Immature natural killer cell (primary cell): Measurements from ENCODE around the gene ARHGEF37. TPM values are rescaled to one million over a fixed set of nuclear protein-coding genes. Genes with fewer than 3 reads are reported as not detected.
"Not testable (repeated sequence)": the region's sequence is repeated elsewhere in the genome, so short reads cannot be mapped to it uniquely, and the experiment has no call there.

Experiments used
- DNase-seq, 3 donors: peaks; one replicate each; pipeline ENCODE4 v3.0.0; 2022; ENCODE audit warnings: mixed read lengths in 1 of 3
- H3K27ac Mint-ChIP-seq, 6 donors: one replicate each; pipeline ENCODE4 v1.8.0; 2020; ENCODE audit warnings: mixed read lengths in 6 of 6, mild to moderate bottlenecking in 5 of 6, inconsistent platforms in 4 of 6, moderate library complexity in 3 of 6
- H3K27me3 Mint-ChIP-seq, 3 donors: one replicate each; pipeline ENCODE4 v1.8.0; 2020 to 2021; ENCODE audit warnings: low read depth in 3 of 3, mild to moderate bottlenecking in 3 of 3, mixed read lengths in 3 of 3, moderate library complexity in 3 of 3, inconsistent platforms in 1 of 3
- H3K36me3 Mint-ChIP-seq, 3 donors: one replicate each; pipeline ENCODE4 v1.8.0; 2020; ENCODE audit warnings: mixed read lengths in 3 of 3, inconsistent platforms in 2 of 3, mild to moderate bottlenecking in 2 of 3
- H3K4me1 Mint-ChIP-seq, 2 donors: one replicate each; pipeline ENCODE4 v1.8.0; 2020; ENCODE audit warnings: inconsistent platforms in 2 of 2, mild to moderate bottlenecking in 2 of 2, mixed read lengths in 2 of 2, moderate library complexity in 1 of 2
- H3K4me3 Mint-ChIP-seq, 5 donors: one replicate each; pipeline ENCODE4 v1.8.0; 2020; ENCODE audit warnings: mild to moderate bottlenecking in 5 of 5, mixed read lengths in 5 of 5, inconsistent platforms in 3 of 5, moderate library complexity in 3 of 5
- H3K9me3 Mint-ChIP-seq, 6 donors: one replicate each; pipeline ENCODE4 v1.8.0; 2020; ENCODE audit warnings: mild to moderate bottlenecking in 6 of 6, mixed read lengths in 6 of 6, inconsistent platforms in 4 of 6, moderate library complexity in 3 of 6
- polyA plus RNA-seq, 3 donors: library from polyadenylated mRNA; unstranded; fragments of 300-500 nt; fragmentation: Illumina TruSeq; gene quantifications; one replicate each; pipeline ENCODE4 v1.2.3, GENCODE V29; 2021

The ARHGEF37 gene
- polyA plus RNA-seq, 3 donors from 2014 or later, result 0.47 TPM; not detected in 2

GRCh38 chr5:149644629-149645028 is 63.3 kb downstream of the ARHGEF37 start:
- H3K4me3 Mint-ChIP-seq, result no peak overlapping the region
- no peaks in the 10 kb centered on the region for H3K36me3 Mint-ChIP-seq
- H3K27ac Mint-ChIP-seq, result no peak overlapping the region
- DNase-seq, result no peak
- H3K27me3 Mint-ChIP-seq, result peaks cover 0 to 6% (median 5%) of the 10 kb centered on the region in 3 donors
- no peaks in the 10 kb centered on the region for H3K4me1 Mint-ChIP-seq
- H3K9me3 Mint-ChIP-seq, result no peaks in the 10 kb centered on the region

GRCh38 chr5:149645236-149645635 is 63.9 kb downstream of the ARHGEF37 start:
- DNase-seq, result no peak
- Mint-ChIP-seq H3K27me3 (peaks cover 0 to 6% (median 5%) of the 10 kb centered on the region in 3 donors), H3K9me3 (no peaks in the 10 kb centered on the region), H3K27ac (no peak overlapping the region), H3K36me3 (no peaks in the 10 kb centered on the region), H3K4me3 (no peak overlapping the region), H3K4me1 (no peaks in the 10 kb centered on the region)

GRCh38 chr5:149645725-149646124 is 64.4 kb downstream of the ARHGEF37 start:
- Mint-ChIP-seq H3K27ac (no peak overlapping the region), H3K4me1 (no peaks in the 10 kb centered on the region), H3K9me3 (no peaks in the 10 kb centered on the region), H3K4me3 (no peak overlapping the region), H3K36me3 (no peaks in the 10 kb centered on the region), H3K27me3 (peaks cover 0 to 6% (median 5%) of the 10 kb centered on the region in 3 donors)
- DNase-seq, result no peak

GRCh38 chr5:149646564-149646963 is 65.3 kb downstream of the ARHGEF37 start:
- Mint-ChIP-seq H3K27me3 (peaks cover 0 to 6% (median 5%) of the 10 kb centered on the region in 3 donors), H3K36me3 (no peaks in the 10 kb centered on the region), H3K9me3 (no peaks in the 10 kb centered on the region), H3K4me1 (no peaks in the 10 kb centered on the region), H3K27ac (no peak overlapping the region), H3K4me3 (no peak overlapping the region)
- DNase-seq, result no peak

- no peak overlapping the region for H3K27ac Mint-ChIP-seq
These were observed 66.0 kb downstream of the ARHGEF37 start for GRCh38 chr5:149647334-149647733.

GRCh38 chr5:149648464-149649393 is 67.4 kb downstream of the ARHGEF37 start:
- H3K27me3 Mint-ChIP-seq, H3K4me1 Mint-ChIP-seq, H3K4me3 Mint-ChIP-seq, H3K9me3 Mint-ChIP-seq, H3K36me3 Mint-ChIP-seq, H3K27ac Mint-ChIP-seq, DNase-seq: not testable (repeated sequence)

More at GRCh38 chr5:149647334-149647733, 66.0 kb downstream of the ARHGEF37 start:
- Mint-ChIP-seq H3K27me3 (peaks cover 0 to 6% (median 5%) of the 10 kb centered on the region in 3 donors), H3K36me3 (no peaks in the 10 kb centered on the region), H3K4me1 (no peaks in the 10 kb centered on the region), H3K9me3 (no peaks in the 10 kb centered on the region), H3K4me3 (no peak overlapping the region)
- DNase-seq, result no peak

GRCh38 chr5:149649730-149650129 is 68.4 kb downstream of the ARHGEF37 start:
- H3K4me1 Mint-ChIP-seq, H3K27me3 Mint-ChIP-seq, H3K9me3 Mint-ChIP-seq, DNase-seq, H3K4me3 Mint-ChIP-seq, H3K36me3 Mint-ChIP-seq, H3K27ac Mint-ChIP-seq: not testable (repeated sequence)

GRCh38 chr5:149651686-149652085 is 70.4 kb downstream of the ARHGEF37 start:
- Mint-ChIP-seq H3K4me3 (no peak overlapping the region), H3K27ac (no peak overlapping the region), H3K4me1 (no peaks in the 10 kb centered on the region), H3K27me3 (peaks cover 0 to 7% (median 5%) of the 10 kb centered on the region in 3 donors), H3K36me3 (peaks cover 0 to 2% (median 0%) of the 10 kb centered on the region in 3 donors), H3K9me3 (peaks cover 0 to 3% (median 0%) of the 10 kb centered on the region in 6 donors)
- DNase-seq, result no peak

- Mint-ChIP-seq H3K27ac (no peak overlapping the region), H3K36me3 (peaks cover 0 to 6% (median 0%) of the 10 kb centered on the region in 3 donors), H3K9me3 (peaks cover 0 to 13% (median 2%) of the 10 kb centered on the region in 6 donors), H3K27me3 (peaks cover 0 to 7% (median 5%) of the 10 kb centered on the region in 3 donors), H3K4me1 (no peaks in the 10 kb centered on the region), H3K4me3 (no peak overlapping the region)
- DNase-seq, result no peak
These were observed 71.4 kb downstream of the ARHGEF37 start for GRCh38 chr5:149652697-149653096.

- no peak overlapping the region for H3K4me3 Mint-ChIP-seq
- no peaks in the 10 kb centered on the region for H3K4me1 Mint-ChIP-seq
- peaks cover 0 to 6% (median 0%) of the 10 kb centered on the region in 3 donors for H3K36me3 Mint-ChIP-seq
- DNase-seq, result no peak
- peaks cover 2 to 5% (median 3%) of the 10 kb centered on the region in 3 donors for H3K27me3 Mint-ChIP-seq
- H3K9me3 Mint-ChIP-seq, result peaks cover 0 to 14% (median 3%) of the 10 kb centered on the region in 6 donors
- H3K27ac Mint-ChIP-seq, result peak overlapping the region in 1 of 6 donors; percentile 19
These were observed 72.9 kb downstream of the ARHGEF37 start for GRCh38 chr5:149654231-149654630.

- peak overlapping the region in 2 of 6 donors; percentile 6 to 30 for H3K27ac Mint-ChIP-seq
- peaks cover 0 to 14% (median 3%) of the 10 kb centered on the region in 6 donors for H3K9me3 Mint-ChIP-seq
- no peak for DNase-seq
- no peak overlapping the region for H3K4me3 Mint-ChIP-seq
- peaks cover 0 to 6% (median 0%) of the 10 kb centered on the region in 3 donors for H3K36me3 Mint-ChIP-seq
- peaks cover 2 to 5% (median 3%) of the 10 kb centered on the region in 3 donors for H3K27me3 Mint-ChIP-seq
- no peaks in the 10 kb centered on the region for H3K4me1 Mint-ChIP-seq
These were observed 73.7 kb downstream of the ARHGEF37 start for GRCh38 chr5:149654883-149655505.

- Mint-ChIP-seq H3K36me3 (peaks cover 0 to 6% (median 0%) of the 10 kb centered on the region in 3 donors), H3K4me3 (no peak overlapping the region), H3K4me1 (no peaks in the 10 kb centered on the region), H3K27me3 (peaks cover 2 to 7% (median 6%) of the 10 kb centered on the region in 3 donors), H3K27ac (no peak overlapping the region), H3K9me3 (peaks cover 0 to 14% (median 3%) of the 10 kb centered on the region in 6 donors)
- DNase-seq, result no peak
These were observed 75.4 kb downstream of the ARHGEF37 start for GRCh38 chr5:149656576-149657182.

GRCh38 chr5:149657324-149657723 is 76.0 kb downstream of the ARHGEF37 start:
- H3K27me3 Mint-ChIP-seq, result peaks cover 2 to 7% (median 6%) of the 10 kb centered on the region in 3 donors
- H3K27ac Mint-ChIP-seq, result no peak overlapping the region
- peaks cover 0 to 6% (median 0%) of the 10 kb centered on the region in 3 donors for H3K36me3 Mint-ChIP-seq
- no peak overlapping the region for H3K4me3 Mint-ChIP-seq
- H3K9me3 Mint-ChIP-seq, result peaks cover 0 to 14% (median 3%) of the 10 kb centered on the region in 6 donors
- DNase-seq, result no peak
- no peaks in the 10 kb centered on the region for H3K4me1 Mint-ChIP-seq
